ENCODE data around the gene JAG2.

GRCh38 chr14:105116451-105117256 lies 51.9 kb downstream of the JAG2 start:
- no peak for TF ChIP-seq POLR2AphosphoS5 (IDR thresholded peaks at IDR 0.05; ENCODE audit: low read depth)
- TF ChIP-seq CTCF (IDR thresholded peaks at IDR 0.05; ENCODE audit: insufficient read depth, low read length), result no peak

Data from HL-60 (cell line).